ENCODE data around the gene SCO2.
A peak's percentile ranks its signal among the peaks of the same experiment; 100 is the strongest.
"Not testable (repeated sequence)": the region's sequence is repeated elsewhere in the genome, so short reads cannot be mapped to it uniquely, and the experiment has no call there.

The SCO2 gene

DNA sequence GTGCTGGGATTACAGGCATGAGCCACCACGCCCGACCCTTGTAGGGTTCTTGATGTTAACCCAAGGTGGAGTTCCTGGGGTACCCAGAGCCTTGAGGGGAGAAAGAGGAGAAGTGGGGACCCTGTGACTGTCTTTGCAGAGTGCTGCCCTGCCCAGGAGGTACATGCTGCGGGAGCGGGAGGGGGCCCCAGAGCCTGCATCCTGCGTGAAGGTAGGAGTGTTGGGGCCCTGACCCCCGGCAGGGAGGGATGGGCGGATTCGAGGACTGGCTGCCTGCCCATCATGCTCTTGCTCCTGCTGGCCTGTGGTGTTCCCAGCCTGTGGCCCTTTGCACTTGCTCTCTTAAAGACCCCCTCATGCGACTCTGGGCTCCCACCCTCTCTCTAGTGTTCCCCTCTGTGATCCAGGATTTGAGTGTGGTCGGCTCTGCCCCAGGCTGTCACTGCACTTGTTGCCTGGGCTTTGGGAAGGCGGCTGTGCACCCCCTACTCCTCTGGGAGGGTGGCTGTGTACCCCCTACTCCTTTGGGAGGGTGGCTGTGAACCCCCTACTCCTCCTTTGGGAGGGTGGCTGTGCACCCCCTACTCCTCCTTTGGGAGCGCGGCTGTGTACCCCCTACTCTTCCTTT, 4.5 kb downstream of the SCO2 start:
- DNase-seq (ENCODE audit: low spot score in 2 of 2) (peak in 1 of 2 donors; percentile 52), ATAC-seq (no peak)
- Mint-ChIP-seq H3K27ac (no peak overlapping the region), H3K9me3 (no peaks in the 10 kb centered on the region), H3K4me3 (no peak overlapping the region), H3K4me1 (peaks cover 24% of the 10 kb centered on the region), H3K36me3 (peaks cover 92% of the 10 kb centered on the region)

DNA sequence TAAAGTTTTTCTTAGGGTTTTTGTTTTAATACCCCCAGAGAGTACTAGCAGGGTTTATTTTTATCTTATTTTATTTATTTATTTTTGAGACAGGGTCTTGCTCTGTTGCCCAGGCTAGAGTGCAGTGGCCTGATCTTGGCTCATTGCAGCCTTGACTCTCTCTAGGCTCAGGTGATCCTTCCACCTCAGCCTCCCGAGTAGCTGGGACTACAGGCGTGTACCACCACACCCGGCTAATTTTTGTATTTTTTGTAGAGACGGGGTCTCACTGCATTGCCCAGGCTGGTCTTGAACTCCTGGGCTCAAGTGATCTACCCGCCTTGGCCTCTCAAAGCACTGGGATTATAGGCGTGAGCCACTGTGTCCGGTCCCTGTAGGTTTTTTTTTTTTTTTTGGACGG, 5.2 kb downstream of the SCO2 start:
- Mint-ChIP-seq H3K36me3 (peaks cover 93% of the 10 kb centered on the region), H3K4me1 (peaks cover 30% of the 10 kb centered on the region)
- H3K27ac Mint-ChIP-seq; H3K9me3 Mint-ChIP-seq; H3K4me3 Mint-ChIP-seq; ATAC-seq; DNase-seq (ENCODE audit: low spot score in 2 of 2): not testable (repeated sequence)

DNA sequence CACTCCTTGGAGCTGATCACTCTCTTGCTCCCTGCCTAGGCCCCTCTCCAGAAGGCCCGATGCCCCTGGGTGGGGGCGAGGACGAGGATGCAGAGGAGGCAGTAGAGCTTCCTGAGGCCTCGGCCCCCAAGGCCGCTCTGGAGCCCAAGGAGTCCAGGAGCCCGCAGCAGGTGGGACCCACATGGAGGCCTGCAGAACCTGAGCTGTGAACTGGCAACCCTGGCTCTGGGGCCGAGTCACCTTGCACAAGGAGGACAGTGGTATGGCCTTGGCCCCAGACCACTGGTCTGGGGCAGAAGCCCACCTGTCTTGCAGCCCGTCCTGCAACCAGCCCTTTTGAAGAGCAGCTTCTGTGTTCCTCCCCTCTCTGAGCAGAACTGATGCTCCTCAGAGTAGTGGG, 6.2 kb downstream of the SCO2 start:
- H3K36me3 Mint-ChIP-seq: peaks cover 93% of the 10 kb centered on the region
- no peak overlapping the region for H3K4me3 Mint-ChIP-seq
- ATAC-seq (no peak), DNase-seq (ENCODE audit: low spot score in 2 of 2) (no peak)
- no peaks in the 10 kb centered on the region for H3K9me3 Mint-ChIP-seq
- no peak overlapping the region for H3K27ac Mint-ChIP-seq
- H3K4me1 Mint-ChIP-seq: peaks cover 28% of the 10 kb centered on the region

DNA sequence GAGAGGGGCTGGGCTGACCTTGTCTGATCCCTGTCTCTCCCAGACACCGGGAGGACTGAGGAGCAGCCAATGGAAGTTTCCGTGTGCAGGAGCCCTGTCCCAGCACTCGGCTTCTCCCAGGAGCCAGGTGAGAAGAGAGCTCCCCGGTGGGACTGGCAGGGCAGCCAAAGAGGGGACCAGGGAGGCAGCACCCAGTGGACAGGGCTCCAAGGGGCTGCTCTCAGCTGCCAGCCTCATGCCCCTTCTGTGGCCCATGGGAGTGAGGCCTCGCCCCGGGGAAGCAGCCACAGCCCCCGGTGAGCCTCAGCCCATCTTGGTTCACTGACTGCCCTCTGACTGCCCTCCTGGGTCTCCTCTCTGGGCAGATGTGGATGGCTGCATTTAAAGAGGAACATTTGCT, 6.8 kb downstream of the SCO2 start:
- H3K9me3 Mint-ChIP-seq: no peaks in the 10 kb centered on the region
- peaks cover 31% of the 10 kb centered on the region for H3K4me1 Mint-ChIP-seq
- ATAC-seq (no peak), DNase-seq (ENCODE audit: low spot score in 2 of 2) (no peak)
- H3K4me3 Mint-ChIP-seq: no peak overlapping the region
- no peak overlapping the region for H3K27ac Mint-ChIP-seq
- peaks cover 90% of the 10 kb centered on the region for H3K36me3 Mint-ChIP-seq

DNA sequence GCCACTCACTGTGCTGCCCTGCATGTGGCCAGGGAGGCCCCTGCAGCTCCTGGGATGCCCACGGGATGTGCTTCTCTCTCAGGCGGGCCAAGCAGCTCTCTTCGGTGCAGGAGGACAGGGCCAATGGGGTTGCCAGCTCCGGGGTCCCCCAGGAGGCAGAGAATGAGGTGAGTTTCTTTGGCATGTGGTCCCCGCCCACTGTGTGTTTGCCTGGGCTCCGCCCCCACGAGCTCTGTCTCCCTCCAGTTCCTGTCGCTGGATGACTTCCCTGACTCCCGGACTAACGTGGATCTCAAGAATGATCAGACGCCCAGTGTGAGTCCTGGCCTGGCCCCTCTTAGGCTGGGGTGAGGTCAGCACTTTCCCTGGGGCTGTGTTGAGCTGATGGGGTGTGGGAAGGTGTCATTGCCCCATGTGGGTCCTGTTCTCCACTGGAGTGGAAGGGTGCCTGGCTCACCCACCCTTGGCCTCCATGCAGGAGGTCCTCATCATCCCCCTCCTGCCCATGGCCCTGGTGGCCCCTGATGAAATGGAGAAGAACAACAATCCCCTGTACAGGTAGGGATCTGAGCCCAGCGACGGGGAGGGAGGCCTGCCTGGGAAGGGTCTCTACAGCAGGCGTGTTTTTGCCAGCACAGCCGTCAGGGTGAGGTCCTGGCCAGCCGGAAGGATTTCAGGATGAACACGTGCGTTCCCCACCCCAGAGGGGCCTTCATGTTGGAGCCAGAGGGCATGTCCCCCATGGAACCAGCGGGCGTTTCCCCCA, 7.7 kb downstream of the SCO2 start:
- Mint-ChIP-seq H3K27ac (no peak overlapping the region), H3K4me3 (no peak overlapping the region), H3K36me3 (peaks cover 84% of the 10 kb centered on the region), H3K4me1 (peaks cover 24% of the 10 kb centered on the region), H3K9me3 (no peaks in the 10 kb centered on the region)
- ATAC-seq: no peak
- DNase-seq (ENCODE audit: low spot score in 2 of 2): no peak

DNA sequence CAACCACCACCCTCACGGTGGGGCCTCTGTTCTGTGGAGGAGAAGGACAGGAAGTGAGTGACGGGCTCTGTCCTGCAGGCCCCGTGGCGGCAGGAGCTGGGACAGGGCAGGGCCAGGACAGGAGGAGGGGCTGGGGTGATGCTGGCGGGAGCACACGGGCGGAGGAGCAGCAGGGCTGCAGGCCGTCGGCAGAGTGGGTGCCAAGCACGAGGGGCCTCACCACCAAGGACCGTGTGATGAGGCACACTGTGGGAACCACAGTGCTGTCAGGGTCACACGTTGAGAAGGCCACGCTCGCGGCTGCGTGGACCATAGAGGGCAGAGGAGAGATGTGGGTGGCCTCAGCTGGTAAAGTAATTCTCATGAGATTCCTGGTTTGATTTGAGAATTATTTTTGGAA, 8.5 kb downstream of the SCO2 start:
- no peak overlapping the region for H3K27ac Mint-ChIP-seq
- H3K36me3 Mint-ChIP-seq: peaks cover 86% of the 10 kb centered on the region
- no peaks in the 10 kb centered on the region for H3K9me3 Mint-ChIP-seq
- DNase-seq (ENCODE audit: low spot score in 2 of 2): no peak
- ATAC-seq: no peak
- peaks cover 30% of the 10 kb centered on the region for H3K4me1 Mint-ChIP-seq
- H3K4me3 Mint-ChIP-seq: no peak overlapping the region

DNA sequence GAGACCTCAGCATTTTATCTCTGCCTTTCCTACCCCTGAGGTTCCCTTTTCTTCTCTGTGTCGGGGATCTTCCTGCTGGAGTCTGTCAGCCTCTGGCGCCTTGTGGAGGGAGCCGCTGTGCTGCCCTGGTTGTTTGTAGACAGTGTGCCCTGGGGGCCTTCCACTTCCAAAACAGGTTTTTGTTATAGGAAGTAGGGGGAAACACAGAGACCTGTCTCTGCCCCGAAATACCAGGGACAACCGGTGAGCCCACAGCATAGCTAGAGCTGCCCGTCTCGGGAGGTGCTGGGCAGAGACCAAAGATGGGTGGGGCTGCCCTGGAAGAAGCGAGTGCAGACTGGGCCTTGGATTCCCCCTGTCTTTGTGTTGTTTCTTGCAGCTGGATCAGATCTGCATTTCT, 9.3 kb downstream of the SCO2 start:
- no peak for ATAC-seq
- peaks cover 86% of the 10 kb centered on the region for H3K36me3 Mint-ChIP-seq
- H3K27ac Mint-ChIP-seq: no peak overlapping the region
- no peak for DNase-seq (ENCODE audit: low spot score in 2 of 2)
- H3K4me1 Mint-ChIP-seq: peaks cover 30% of the 10 kb centered on the region
- H3K9me3 Mint-ChIP-seq: no peaks in the 10 kb centered on the region
- no peak overlapping the region for H3K4me3 Mint-ChIP-seq

DNA sequence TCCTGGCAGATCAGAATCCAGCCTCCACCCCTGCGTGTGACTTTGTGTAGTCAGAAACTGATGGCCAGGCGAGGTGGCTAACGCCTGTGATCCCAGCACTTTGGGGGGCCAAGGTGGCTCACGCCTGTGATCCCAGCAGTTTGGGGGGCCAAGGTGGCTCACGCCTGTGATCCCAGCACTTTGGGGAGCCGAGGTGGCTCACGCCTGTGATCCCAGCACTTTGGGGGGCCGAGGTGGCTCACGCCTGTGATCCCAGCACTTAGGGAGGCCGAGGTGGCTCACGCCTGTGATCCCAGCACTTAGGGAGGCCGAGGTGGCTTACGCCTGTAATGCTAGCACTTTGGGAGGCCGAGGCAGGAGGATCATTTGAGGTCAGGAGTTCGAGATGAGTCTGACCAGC, 12.2 kb downstream of the SCO2 start:
- Mint-ChIP-seq H3K36me3 (peaks cover 87% of the 10 kb centered on the region), H3K9me3 (no peaks in the 10 kb centered on the region), H3K4me1 (peaks cover 44% of the 10 kb centered on the region), H3K27ac (no peak overlapping the region), H3K4me3 (no peak overlapping the region)
- DNase-seq (ENCODE audit: low spot score in 2 of 2) (no peak), ATAC-seq (no peak)

DNA sequence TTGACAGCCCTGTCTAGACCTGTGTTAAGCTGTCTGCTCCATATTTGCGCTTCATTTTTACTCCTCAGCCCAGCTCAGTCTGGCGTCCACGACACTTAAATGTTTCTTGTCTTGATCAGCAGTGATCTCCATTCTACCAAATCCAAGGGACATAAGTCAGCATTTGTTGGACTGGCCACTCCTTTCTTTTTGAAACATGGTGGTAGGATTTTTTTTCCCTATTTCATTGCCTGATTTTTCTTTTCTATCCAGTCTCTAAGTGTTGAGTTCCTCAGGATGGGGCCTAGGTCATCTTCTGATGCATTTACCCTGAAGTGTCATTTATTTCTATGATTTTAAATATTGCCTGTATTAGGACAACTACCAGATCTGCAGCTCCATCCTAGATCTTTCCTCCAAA, 16.5 kb downstream of the SCO2 start:
- H3K4me3 Mint-ChIP-seq: peak overlapping the region; percentile 96
- H3K4me1 Mint-ChIP-seq: peaks cover 32% of the 10 kb centered on the region
- peaks cover 64% of the 10 kb centered on the region for H3K36me3 Mint-ChIP-seq
- DNase-seq (ENCODE audit: low spot score in 2 of 2): no peak
- no peak for ATAC-seq
- H3K27ac Mint-ChIP-seq: peak overlapping the region; percentile 97
- H3K9me3 Mint-ChIP-seq: no peaks in the 10 kb centered on the region

DNA sequence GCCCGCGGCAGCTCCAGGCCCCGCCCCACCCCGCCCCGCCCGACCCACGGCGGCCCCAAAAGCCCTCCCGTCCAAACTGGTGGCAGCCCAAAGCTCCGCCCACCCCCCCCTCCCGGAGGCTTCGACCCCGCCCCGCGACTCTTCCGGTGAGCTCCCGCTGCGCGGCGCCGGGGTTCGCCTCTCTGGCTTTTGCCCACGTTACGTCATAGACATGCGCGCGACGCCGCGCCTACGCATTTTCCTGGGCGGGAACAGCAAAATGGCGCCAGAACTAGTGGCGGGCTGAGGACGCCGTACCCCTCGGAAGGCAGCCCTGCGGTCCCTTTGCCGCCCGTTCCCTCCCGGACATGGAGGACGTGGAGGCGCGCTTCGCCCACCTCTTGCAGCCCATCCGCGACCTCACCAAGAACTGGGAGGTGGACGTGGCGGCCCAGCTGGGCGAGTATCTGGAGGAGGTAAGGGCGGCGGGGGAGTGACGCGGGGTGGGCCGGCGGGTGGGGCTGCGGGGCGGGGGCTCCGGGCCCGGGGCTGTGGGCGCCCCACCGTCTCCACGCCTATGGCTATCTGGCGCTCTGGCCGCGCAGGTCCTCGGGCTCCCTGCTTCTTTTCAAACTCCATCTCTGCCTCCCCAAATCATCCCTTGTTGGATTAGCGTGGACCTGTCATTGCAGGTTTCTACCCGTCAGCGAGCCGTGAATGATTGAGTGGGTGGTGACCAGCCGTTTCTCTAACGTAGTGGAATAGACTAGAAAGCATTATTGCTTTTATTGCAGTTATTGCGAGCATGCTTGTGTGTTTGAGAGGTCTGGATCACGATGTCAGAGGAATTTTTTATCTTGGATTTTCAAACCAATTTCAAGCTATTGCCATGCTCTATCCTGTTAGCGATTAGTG, 17.2 kb downstream of the SCO2 start, which contains the start of gene NCAPH2:
Gene NCAPH2, plus strand, starts transcription at position 234 of the 894 bp plus-strand sequence. Its CDS starts 114 bp downstream, at position 348.
- Mint-ChIP-seq H3K9me3 (no peaks in the 10 kb centered on the region), H3K27ac (peak within 1 kb of the TSS; percentile 97), H3K36me3 (peaks cover 64% of the 10 kb centered on the region), H3K4me1 (peaks cover 27% of the 10 kb centered on the region), H3K4me3 (peak within 1 kb of the TSS; percentile 96)
- DNase-seq (ENCODE audit: low spot score in 2 of 2): peak; percentile 99
- ATAC-seq: peak; percentile 75

DNA sequence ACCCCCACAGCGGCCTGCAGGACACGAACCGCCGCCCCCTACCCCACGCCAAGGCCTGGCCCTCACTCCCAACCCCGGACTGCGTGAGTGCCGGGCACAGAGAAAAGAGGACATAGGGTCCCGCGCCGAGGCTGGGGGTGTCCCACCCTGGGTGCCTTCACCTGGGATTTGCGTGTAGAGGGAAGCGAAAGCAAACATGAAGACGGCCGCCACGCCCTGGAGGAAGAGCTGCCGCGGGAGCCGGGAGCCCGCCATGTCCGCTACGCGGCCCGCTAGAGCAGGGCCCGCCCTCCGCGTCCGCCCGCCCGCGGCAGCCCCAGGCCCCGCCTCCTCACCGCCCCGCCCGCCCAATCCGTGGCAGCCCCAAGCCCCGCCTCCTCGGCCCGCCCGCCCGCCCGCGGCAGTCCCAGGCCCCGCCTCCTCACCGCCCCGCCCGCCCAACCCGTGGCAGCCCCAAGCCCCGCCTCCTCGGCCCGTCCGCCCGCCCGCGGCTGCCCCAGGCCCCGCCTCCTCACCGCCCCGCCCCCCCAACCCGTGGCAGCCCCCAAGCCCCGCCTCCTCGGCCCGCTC, 17.9 kb downstream of the SCO2 start, which contains the start of gene LMF2:
Gene LMF2, minus strand, starts transcription at position 282 of the 570 bp plus-strand sequence. Its CDS starts 27 bp downstream, at position 255.
- peaks cover 63% of the 10 kb centered on the region for H3K36me3 Mint-ChIP-seq
- DNase-seq (ENCODE audit: low spot score in 2 of 2): peak; percentile 86 to 92
- peaks cover 26% of the 10 kb centered on the region for H3K4me1 Mint-ChIP-seq
- ATAC-seq: peak; percentile 82
- peak within 1 kb of the TSS; percentile 96 for H3K4me3 Mint-ChIP-seq
- peak within 1 kb of the TSS; percentile 97 for H3K27ac Mint-ChIP-seq
- no peaks in the 10 kb centered on the region for H3K9me3 Mint-ChIP-seq

DNA sequence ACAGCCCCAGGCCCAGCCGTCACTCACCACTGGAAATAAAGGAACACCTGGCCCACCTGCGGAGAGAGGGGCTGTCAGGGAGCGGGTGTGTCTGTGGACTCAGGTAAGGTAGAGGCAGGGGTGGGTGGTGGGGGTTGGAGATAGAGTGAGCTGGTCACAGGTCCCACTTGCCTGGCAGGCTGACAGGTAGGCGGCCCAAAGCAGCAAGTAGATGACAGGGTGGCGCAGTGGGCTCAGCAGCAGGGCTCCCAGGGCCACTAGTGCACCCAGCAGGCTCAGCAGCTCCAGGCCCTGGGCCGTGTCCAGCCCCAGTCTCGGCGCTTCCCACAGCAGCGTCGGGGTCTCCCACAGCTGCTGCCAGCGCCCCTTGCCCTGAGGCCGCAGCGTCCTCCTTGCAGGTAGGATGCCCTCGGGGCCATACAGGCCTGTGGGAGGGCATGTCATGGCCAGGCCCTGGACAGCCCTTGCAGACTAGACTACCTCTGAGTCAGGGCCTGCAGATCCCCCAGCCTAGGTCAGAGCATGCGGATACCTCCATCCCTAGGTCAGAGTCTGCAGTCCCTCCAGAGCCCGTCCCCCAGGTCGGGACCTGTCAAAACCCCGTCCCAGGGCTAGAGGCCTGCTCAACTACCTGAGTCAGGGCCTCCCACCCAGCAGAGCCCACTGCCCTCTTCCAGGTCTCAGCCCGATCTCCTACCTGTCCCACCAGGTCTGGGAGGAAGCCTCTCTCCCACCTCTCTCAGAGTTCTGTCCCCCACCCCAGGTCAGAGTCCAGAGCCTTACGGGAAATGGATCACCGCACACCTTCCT, 18.6 kb downstream of the SCO2 start:
- Mint-ChIP-seq H3K4me1 (peaks cover 21% of the 10 kb centered on the region), H3K4me3 (peak overlapping the region; percentile 96), H3K27ac (peak overlapping the region; percentile 97), H3K9me3 (no peaks in the 10 kb centered on the region), H3K36me3 (peaks cover 56% of the 10 kb centered on the region)
- ATAC-seq (peak; percentile 1), DNase-seq (ENCODE audit: low spot score in 2 of 2) (peak in 1 of 2 donors; percentile 52)

DNA sequence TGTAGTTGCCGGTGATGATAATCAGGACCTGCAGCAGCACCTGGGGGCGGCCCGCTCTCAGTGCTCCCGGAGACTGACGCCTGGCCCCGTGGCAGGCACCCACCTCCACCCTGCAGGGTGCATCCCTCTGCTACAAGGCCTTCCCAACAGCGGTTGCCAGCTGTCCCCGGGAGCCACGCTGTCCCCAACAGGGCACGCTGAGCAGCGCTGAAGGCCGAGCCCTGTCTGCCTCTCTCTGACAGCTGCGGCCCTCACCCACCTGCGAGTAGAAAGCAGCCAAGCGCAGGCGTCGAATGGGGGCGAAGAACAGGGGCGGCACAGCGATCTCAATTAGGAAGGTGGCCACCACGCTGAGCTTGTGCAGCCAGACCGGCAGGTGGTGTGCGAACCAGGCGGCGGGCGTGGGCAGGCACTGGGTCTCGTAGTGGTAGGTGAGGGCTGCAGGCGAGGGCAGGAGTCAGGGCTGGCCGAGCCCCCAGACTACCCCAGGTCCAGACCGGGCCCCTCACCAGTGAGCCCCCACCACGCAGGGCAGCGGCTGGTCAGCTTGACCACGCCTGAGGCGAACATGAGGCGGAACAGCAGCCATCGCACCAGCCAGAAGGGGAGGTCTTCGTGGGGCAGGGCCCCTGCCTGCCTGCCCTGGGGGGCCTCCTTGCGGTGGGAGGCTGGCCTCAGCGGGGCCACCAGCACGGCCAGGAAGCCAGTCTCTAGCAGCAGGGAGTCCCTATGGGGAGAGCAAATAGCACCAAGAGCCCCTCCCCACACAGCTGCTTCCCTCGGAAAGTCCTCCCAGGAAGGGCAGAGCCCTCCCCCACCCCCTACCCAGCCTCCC, 19.4 kb downstream of the SCO2 start:
- Mint-ChIP-seq H3K4me1 (peaks cover 21% of the 10 kb centered on the region), H3K36me3 (peaks cover 47% of the 10 kb centered on the region), H3K9me3 (no peaks in the 10 kb centered on the region), H3K27ac (no peak overlapping the region), H3K4me3 (peak overlapping the region; percentile 96)
- ATAC-seq (no peak), DNase-seq (ENCODE audit: low spot score in 2 of 2) (peak in 1 of 2 donors; percentile 55)

Data from stimulated activated effector memory CD8-positive, alpha-beta T cell treated with anti-CD3 and anti-CD28 coated beads, Interleukin-12 subunit alpha, Interleukin-12 subunit beta, amount 100 ng/mL, for 72 hours (primary cell).